ENCODE data around the gene PPP4R2. TPM values are rescaled to one million over a fixed set of nuclear protein-coding genes. Genes with fewer than 3 reads are reported as not detected.

The PPP4R2 gene
- total and polyA plus RNA-seq, 9 of the 15 experiments (the other 6 are each of a cell fraction or from before 2014, with no cell fraction given) = 11.0 to 49.6 (median 31.6) TPM

- Histone ChIP-seq H3K36me3 (ENCODE audit: control insufficient read depth, insufficient read depth, low read length) (peaks cover 7% of the 10 kb centered on the region), H2AFZ (ENCODE audit: low read depth, low read length) (no peak overlapping the region), H3K9me3 (replicated peaks; ENCODE audit: control insufficient read depth, insufficient read depth, low read depth, low read length) (no peaks in the 10 kb centered on the region), H3K27ac (ENCODE audit: extremely low read depth, low read depth, low read length) (peak overlapping the region; percentile 66; the same call in 2 of the 3 replicates), H3K9me1 (ENCODE audit: control insufficient read depth, insufficient read depth, low read length) (no peaks in the 10 kb centered on the region), H3K4me2 (ENCODE audit: insufficient read depth, low read length) (no peak overlapping the region), H3K4me3 (no peak overlapping the region), H3K79me2 (ENCODE audit: control insufficient read depth, insufficient read depth, low read length) (no peaks in the 10 kb centered on the region), H3K4me1 (replicated peaks in 1 of 2; ENCODE audit: control insufficient read depth in 2 of 2, insufficient read depth in 2 of 2, low read length in 2 of 2) (peaks cover 4 to 12% of the 10 kb centered on the region in 2 experiments; a peak in 4 of 5 replicates), H4K20me1 (replicated peaks; ENCODE audit: control insufficient read depth, insufficient read depth, low read length) (no peaks in the 10 kb centered on the region), H3K27me3 (ENCODE audit: control insufficient read depth in 2 of 2, insufficient read depth in 2 of 2, low read length in 2 of 2) (no peaks in the 10 kb centered on the region), H3K9ac (ENCODE audit: insufficient read depth in 1 of 2, low read depth in 2 of 2, low read length in 2 of 2) (no peak overlapping the region)
- in situ Hi-C loops (cut with MboI) (loop anchor here (10.0 kb wide), 1 partner anchor 138 kb away; no protein-coding TSS in a partner anchor), intact Hi-C loops (cut with micrococcal nuclease) (loop anchor here (5.0 to 10.0 kb wide), 2 partner anchors 135 to 228 kb away; partner anchors contain the start of gene SHQ1)
- POLR2A ChIA-PET = interaction anchor here (0.7 to 1.6 kb wide), 2 partner anchors 16 to 222 kb away, joined by 3 read pairs; no protein-coding TSS in a partner anchor
- FAIRE-seq (peak; percentile 35), ATAC-seq (peak; percentile 63), DNase-seq (ENCODE audit: extremely low read depth in 1 of 4, low spot score in 3 of 4) (peak; percentile 11 to 39 (median 28))
- CTCF ChIA-PET (ENCODE audit: low intra/inter-chr PET ratio) = no interaction called here
- 25% methylated on average over 1 of the region's 1 CpG for WGBS (ENCODE audit: insufficient coverage, low coverage, missing lambda C conversion rate)
- TF ChIP-seq HMBOX1 (IDR thresholded peaks at IDR 0.05) (peak; percentile 73; the same call in 1 of the 2 replicates), FOXP4 (CRISPR knock-in tag; IDR thresholded peaks at IDR 0.05; ENCODE audit: borderline replicate concordance) (no peak), SPI1 (IDR thresholded peaks at IDR 0.05; ENCODE audit: borderline replicate concordance, low read depth, low read length) (0 out of 2 replicates have a peak, but pooled peaks have one; percentile 15), KAT7 (CRISPR knock-in tag; IDR thresholded peaks at IDR 0.05; ENCODE audit: borderline replicate concordance) (no peak)
- BruUV-seq (replicated peaks) = no TSS peak
These were observed 76.0 kb downstream of the PPP4R2 start for GRCh38 chr3:73072634-73073033.
